NCI-H2196 treated with DMSO at 0.1 percent for 48 hours (cell line): Measurements from ENCODE around the gene KRT6C.

Experiments used
- DNase-seq: peaks from one replicate; lab custom pipeline; 2025; ENCODE audit not compliant: unreplicated experiment; lab: John Stamatoyannopoulos, UW

The KRT6C gene

GRCh38 chr12:52436000-52436827 lies 37.4 kb downstream of the KRT6C start:
- peak; percentile 68 for DNase-seq

- DNase-seq = no peak
Observed at GRCh38 chr12:52435659-52435999, 38.0 kb downstream of the KRT6C start.

DNA sequence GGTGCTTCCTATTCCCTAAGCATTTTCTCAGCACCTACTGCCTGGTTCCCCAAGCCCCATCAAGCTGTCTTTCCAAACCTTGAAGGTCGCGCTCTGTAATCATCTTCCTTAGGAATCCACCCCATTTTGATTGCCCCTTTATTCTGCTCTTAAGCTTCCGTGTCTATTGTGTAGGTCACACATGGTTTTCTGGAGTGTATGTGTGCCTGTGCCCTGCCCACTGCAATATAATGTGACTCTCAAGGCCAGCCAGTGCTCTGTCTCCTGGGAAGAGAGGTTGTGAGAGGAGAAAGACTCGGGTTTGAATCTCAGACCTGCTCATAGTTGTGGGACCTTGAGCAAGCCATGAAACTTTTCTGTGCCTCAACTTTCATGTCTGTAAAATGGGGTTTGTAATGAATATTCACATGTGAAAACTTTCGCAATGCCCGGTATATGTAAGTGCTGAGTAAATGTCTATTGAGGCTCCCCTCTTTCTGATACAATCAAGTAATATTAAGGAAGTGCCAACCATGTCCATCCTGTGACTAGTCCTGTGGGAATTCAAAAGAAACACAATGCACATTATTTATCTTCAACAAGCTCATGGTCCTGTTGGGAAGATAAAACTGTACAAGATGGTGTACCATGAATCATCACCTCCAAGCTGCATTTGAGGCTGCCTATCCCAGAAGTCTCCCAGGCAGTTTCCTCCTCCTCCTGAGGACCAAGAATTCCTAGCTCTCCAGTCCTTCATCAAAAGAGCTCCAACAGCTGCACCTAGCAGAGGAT lies 38.7 kb downstream of the KRT6C start:
- DNase-seq = no peak

DNA sequence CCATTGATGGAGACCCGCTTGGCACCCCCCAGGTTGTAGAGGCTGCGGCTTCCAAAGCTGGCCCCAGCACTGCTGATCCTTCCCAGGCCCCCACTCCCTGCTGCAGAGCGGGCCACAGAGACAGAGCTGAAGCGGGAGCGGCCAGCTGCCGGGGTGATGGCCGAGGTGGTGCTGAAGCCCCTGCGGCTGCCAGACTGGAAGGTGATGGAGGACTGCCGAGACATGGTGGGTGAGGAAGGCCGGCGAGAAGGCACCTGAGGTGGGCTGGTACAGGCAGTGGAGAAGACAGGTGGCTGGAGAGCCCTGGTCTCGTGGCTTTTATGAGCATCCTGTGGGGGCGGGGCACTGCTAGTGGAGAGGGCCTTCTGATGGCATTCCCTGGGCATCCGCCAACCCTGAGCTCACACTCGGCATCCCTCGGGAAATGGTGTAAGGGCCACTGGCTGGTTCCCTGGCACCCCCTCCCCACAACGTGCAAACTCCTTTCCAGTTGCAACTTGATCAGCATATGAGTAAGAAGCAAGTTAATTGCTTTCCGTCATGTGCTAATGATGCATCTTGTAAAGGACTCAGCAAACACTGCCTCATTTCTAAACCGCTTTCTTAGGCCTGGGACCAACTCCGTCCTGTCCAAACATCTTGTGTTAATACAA lies 39.4 kb downstream of the KRT6C start, which contains the start of gene KRT75:
Gene KRT75, minus strand, starts transcription at position 291 of the 653 bp plus-strand sequence. Its CDS starts 67 bp downstream, at position 224.
- peak; percentile 35 for DNase-seq

DNA sequence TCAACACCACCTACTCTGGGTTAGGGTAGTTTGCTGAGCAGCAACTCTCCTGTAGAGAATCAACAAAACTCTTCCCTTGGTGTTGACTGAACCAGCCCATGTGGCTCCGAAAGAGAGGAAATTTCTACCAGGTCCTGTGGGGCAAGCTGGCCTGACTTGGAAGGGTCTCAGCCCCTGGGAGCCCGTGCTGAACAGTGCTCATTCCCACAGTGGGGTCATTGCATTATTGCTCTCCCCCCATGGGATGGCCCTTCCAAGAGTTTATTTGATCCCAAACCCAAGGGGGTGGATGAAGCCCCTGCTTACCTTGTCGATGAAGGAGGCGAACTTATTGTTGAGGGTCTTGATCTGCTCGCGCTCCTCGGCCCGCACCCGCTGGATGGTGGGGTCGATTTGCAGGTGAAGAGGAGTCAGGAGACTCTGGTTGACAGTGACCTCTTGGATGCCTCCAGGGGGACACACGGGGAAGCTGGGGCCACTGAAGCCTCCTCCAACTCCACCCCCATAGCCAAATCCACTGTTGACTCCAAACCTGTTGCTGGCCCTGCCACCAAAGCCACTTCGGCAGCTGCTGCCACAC lies 40.0 kb downstream of the KRT6C start:
- no peak for DNase-seq

- no peak for DNase-seq
Observed at GRCh38 chr12:52432559-52433207, 40.9 kb downstream of the KRT6C start.

GRCh38 chr12:52428121-52428520 lies 45.5 kb downstream of the KRT6C start:
- no peak for DNase-seq

- DNase-seq = no peak
Observed at GRCh38 chr12:52427083-52427482, 46.5 kb downstream of the KRT6C start.

DNA sequence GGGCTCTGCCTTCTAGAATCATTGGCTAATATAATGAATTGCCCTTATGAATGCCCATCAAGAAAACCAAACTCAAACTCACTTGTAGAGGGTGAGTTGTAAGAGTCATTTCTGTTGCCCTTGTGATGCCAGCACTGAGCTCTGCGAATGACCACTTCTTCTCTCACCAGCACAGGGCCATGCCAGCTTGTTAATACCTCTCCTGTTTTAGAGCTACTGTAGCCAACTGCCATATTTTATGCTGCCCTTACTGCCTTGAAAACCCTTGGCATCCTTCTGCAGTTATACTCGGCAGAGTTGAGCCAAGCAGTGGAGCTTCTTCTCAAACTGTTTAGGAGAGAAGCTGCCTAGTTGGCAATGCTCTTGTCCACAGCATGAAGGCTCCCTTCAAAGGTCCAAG lies 47.6 kb downstream of the KRT6C start:
- no peak for DNase-seq

DNA sequence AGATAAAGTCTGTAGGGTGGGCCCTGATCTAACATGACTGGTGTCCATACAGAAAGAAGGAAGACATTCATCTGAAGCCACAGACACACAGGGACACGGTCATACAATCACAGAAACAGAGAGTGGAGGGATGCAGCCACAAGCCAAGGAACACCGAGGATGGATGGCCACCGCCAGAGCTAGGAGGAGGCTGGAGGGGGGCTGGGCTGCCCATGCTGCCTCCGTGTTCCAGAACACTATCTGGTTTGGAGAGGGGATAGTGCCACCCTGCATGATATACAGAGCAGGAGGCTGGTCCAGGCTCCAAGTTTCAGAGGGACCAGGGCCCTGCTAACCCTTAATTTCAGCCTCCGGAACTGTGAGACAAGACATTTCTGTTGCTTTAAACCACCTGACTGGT lies 48.1 kb downstream of the KRT6C start:
- DNase-seq = no peak

DNA sequence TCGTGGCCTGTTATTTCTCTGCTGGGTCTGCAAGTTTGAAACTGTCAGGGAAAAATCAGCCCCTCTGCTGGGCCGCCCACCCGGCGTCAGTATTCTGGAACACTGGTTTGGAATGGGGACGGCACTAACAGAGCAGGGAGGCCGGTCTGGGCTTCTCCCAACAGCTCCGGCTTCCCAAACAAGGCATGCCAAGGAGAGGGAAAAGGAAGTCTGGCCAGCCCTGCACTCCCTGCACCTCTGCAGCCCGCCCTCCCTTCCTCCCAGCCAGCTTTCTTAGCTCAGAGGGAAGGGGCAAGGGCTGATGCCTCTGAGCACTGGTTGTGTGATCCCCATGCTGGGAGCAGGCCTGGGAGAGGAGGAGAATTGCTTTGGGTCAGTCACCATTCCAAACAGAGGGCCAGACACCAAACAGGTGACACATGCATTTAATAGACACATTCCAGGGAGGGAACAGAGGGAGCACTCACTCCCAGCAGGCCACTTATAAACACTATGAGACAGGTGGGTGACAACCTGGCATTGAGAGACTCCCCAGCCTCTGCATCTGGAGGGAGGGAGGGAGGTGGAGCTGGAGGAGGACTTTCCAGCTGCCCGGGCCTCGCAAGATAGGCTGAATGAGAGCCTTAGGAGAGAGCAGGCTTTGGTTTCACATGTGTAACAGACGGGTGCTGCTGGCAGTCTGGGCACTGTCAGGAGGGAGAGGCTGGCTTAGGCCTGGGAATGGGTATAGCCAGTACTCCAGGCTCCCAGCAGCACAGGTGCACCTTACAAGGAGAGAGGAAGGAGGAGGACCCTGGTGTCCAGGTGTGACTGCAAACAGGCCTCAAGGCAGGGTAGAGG lies 49.7 kb downstream of the KRT6C start:
- peak; percentile 24 for DNase-seq

DNA sequence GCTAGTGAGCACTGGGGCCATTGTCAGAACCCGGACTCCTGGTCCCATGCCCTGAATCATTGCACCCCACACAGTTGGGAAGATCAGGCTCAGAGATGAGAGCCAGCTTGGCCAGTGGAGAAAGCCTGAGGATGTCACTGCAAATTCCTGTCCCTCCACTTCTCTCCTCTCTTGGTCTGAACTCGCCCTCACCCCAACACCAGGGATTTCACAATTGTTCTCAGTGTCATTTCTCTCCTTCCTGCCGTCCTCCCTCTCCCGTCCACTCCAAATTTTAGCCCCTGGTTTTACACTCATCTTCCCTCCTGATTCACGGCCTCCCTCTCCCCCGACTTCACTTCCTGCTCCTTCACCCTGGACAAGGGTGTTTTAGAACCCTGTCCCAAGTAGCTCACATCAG lies 50.6 kb downstream of the KRT6C start:
- DNase-seq = no peak

GRCh38 chr12:52419656-52420055 lies 53.9 kb downstream of the KRT6C start:
- DNase-seq = no peak

DNA sequence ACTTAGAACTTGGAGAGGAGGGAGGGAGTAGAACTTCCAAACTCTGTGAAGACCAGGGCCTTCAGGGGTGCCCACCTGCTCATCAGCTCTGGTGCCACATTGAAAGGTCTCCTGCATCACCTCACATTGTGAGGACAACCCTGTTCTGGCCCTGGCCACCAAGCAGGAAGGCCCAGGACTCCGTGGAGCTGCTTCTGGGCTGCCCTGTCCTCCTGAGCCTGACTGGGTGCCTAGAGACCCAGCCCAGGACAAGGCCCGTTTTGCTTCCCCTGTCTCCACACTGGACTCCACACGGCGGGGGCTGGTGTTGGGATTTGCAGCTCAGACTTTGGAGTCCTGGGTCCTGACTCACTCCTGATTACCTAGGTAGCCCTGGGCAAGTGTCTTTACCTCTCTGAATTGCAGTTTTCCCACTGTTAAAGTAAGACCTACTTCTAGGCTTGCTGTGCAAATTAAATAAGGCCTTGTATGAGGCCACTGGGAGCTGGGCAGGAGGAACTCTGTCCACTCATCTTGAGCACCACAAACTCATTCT lies 55.0 kb downstream of the KRT6C start:
- no peak for DNase-seq
